Endothelial cell of umbilical vein (primary cell): ENCODE results near the gene DLG5. TPM values are rescaled to one million over a fixed set of nuclear protein-coding genes. Genes with fewer than 3 reads are reported as not detected.

Experiments used
- BruUV-seq: library from RNA; stranded (reverse); fragments of 400-500 nt; replicated peaks from 2 replicates; lab custom pipeline; 2021; lab: Mats Ljungman, UMichigan
- CTCF ChIA-PET: fragments of 300-600, 350-600 bp; sonication (Branson Sonifier 250); formaldehyde crosslinking; loops from one replicate; lab custom pipeline; 2021; ENCODE audit warnings: antibody characterized with exemption, inconsistent platforms; lab: Charles Lee
- POLR2A ChIA-PET: fragments of 300-600, 350-600 bp; sonication (Branson Sonifier 250); formaldehyde crosslinking; loops from one replicate; lab custom pipeline; 2021; ENCODE audit warnings: antibody characterized with exemption, inconsistent platforms; lab: Charles Lee
- DNase-seq: peaks from one replicate; pipeline ENCODE4 v3.0.0-alpha.2; 2011; ENCODE audit warnings: low read depth, low spot score
- FAIRE-seq: peaks from 2 replicates; lab custom pipeline; 2011; peaks lifted over from hg19 to GRCh38; lab: Jason Lieb, UNC
- H2AFZ ChIP-seq: 2 replicates; pipeline ENCODE4 v1.6.0; 2012; ENCODE audit warnings: low read depth, low read length, control low read depth, inconsistent platforms
- H3K27ac ChIP-seq: 2 replicates; pipeline ENCODE4 v1.5.1; 2011; ENCODE audit warnings: low read depth, mild to moderate bottlenecking, control low read depth, low read length, moderate library complexity; ENCODE audit not compliant: insufficient read depth
- H3K27me3 ChIP-seq, 2 experiments: 2 replicates each; pipeline versions ENCODE4 v1.6.0 to v1.6.1; 2011; ENCODE audit warnings: low read length in 2 of 2, mixed read lengths in 1 of 2; ENCODE audit not compliant: control insufficient read depth in 2 of 2, insufficient read depth in 2 of 2
- H3K36me3 ChIP-seq, 2 experiments: 2 replicates in 1 of 2; 3 replicates in 1 of 2; pipeline ENCODE4 v1.5.1; 2011; ENCODE audit warnings: low read length in 2 of 2, mild to moderate bottlenecking in 1 of 2, moderate library complexity in 1 of 2; ENCODE audit not compliant: control insufficient read depth in 2 of 2, insufficient read depth in 2 of 2; ENCODE audit errors: extremely low read depth in 1 of 2
- H3K4me1 ChIP-seq: 3 replicates; pipeline ENCODE4 v1.5.1; 2011; ENCODE audit warnings: mild to moderate bottlenecking, low read length; ENCODE audit not compliant: control insufficient read depth, insufficient read depth; ENCODE audit errors: extremely low read depth
- H3K4me2 ChIP-seq: 2 replicates; pipeline ENCODE4 v1.6.1; 2011; ENCODE audit warnings: low read length, control low read depth, mixed read lengths; ENCODE audit not compliant: insufficient read depth
- H3K4me3 ChIP-seq, 3 experiments: fragments of 200-600 bp in 1 of 3; sonication (generic), shearing (Covaris generic) in 1 of 3; replicated peaks in 1 of 3; 2 replicates each; pipeline ENCODE4 v1.5.1; 2011 to 2016; ENCODE audit warnings: control low read depth in 3 of 3, low read length in 3 of 3, mild to moderate bottlenecking in 2 of 3, inconsistent platforms in 1 of 3, low read depth in 1 of 3, moderate library complexity in 1 of 3; ENCODE audit not compliant: insufficient read depth in 1 of 3
- H3K79me2 ChIP-seq: 2 replicates; pipeline ENCODE4 v1.6.0; 2012; ENCODE audit warnings: low read length, inconsistent platforms; ENCODE audit not compliant: control insufficient read depth, insufficient read depth
- H3K9ac ChIP-seq: replicated peaks from 2 replicates; pipeline ENCODE3; 2011; ENCODE audit warnings: low read length, control low read depth; ENCODE audit not compliant: insufficient read depth; ENCODE audit errors: extremely low read depth
- H3K9me1 ChIP-seq: replicated peaks from 3 replicates; pipeline ENCODE4 v1.6.0; 2011; ENCODE audit warnings: mild to moderate bottlenecking, low read length; ENCODE audit not compliant: control insufficient read depth, insufficient read depth; ENCODE audit errors: extremely low read depth
- H3K9me3 ChIP-seq: replicated peaks from 2 replicates; pipeline ENCODE4 v1.5.1; 2012; ENCODE audit warnings: low read length, inconsistent platforms; ENCODE audit not compliant: control insufficient read depth, insufficient read depth
- H4K20me1 ChIP-seq: replicated peaks from 2 replicates; pipeline ENCODE3; 2011; ENCODE audit warnings: mild to moderate bottlenecking, low read length; ENCODE audit not compliant: control insufficient read depth, insufficient read depth; ENCODE audit errors: extremely low read depth
- EZH2 ChIP-seq: IDR thresholded peaks from 2 replicates; pipeline ENCODE4 v1.6.1; 2012; ENCODE audit warnings: borderline replicate concordance, low read depth, mild to moderate bottlenecking, moderate library complexity, low read length, inconsistent platforms; ENCODE audit not compliant: severe bottlenecking
- FOS ChIP-seq: IDR thresholded peaks from 2 replicates; pipeline ENCODE4 v1.6.1; 2011; ENCODE audit warnings: mild to moderate bottlenecking, low read length, moderate library complexity, borderline replicate concordance; ENCODE audit not compliant: insufficient read depth
- GATA2 ChIP-seq: IDR thresholded peaks from 2 replicates; pipeline ENCODE4 v1.7.0; 2011; ENCODE audit warnings: low read depth, mild to moderate bottlenecking, moderate library complexity, mixed read lengths, low read length; ENCODE audit not compliant: insufficient read length, insufficient read depth
- JUN ChIP-seq: IDR thresholded peaks from 2 replicates; pipeline ENCODE4 v1.6.1; 2011; ENCODE audit warnings: borderline replicate concordance, low read depth; ENCODE audit not compliant: insufficient read length, insufficient read depth
- MYC ChIP-seq: IDR thresholded peaks from one replicate; pipeline ENCODE4 v1.6.1; 2011; ENCODE audit warnings: mild to moderate bottlenecking, low read depth, low read length
- POLR2A ChIP-seq: IDR thresholded peaks from 2 replicates; pipeline ENCODE4 v1.6.1; 2012; ENCODE audit warnings: low read depth, mild to moderate bottlenecking, control low read depth, low read length
- POLR2AphosphoS5 ChIP-seq: IDR thresholded peaks from 2 replicates; pipeline ENCODE4 v1.6.1; 2012; ENCODE audit warnings: low read depth, mild to moderate bottlenecking, control low read depth, low read length, moderate library complexity; ENCODE audit not compliant: insufficient read depth
- dilution Hi-C: fragments of 300-500 bp; cut with MboI; formaldehyde crosslinking; loops from one replicate; pipeline ENCODE4 v1.15.0; 2019; ENCODE audit warnings: low sequenced_read_pairs; ENCODE audit not compliant: extremely low pct_ligation_motif_present
- intact Hi-C: fragments of 100-400 bp; cut with micrococcal nuclease; formaldehyde crosslinking; loops from one replicate; pipeline ENCODE4 v1.10.0; 2022
- polyA plus RNA-seq, 4 experiments: library from polyadenylated mRNA; depleted of rRNA in 3 of 4; stranded (reverse) in 3 of 4; unstranded in 1 of 4; fragments of >200 nt; gene quantifications; 2 replicates each; pipeline versions ENCODE4 v1.2.1 to v1.2.3, GENCODE V29; 2011 to 2012; ENCODE audit warnings: missing spikeins in 1 of 4
- total RNA-seq: library from RNA; stranded (reverse); gene quantifications from 2 replicates; pipeline ENCODE4 v1.2.3, GENCODE V29; 2021
- TF ChIP-seq, protein P1 (sequence below), 2 donors: IDR thresholded peaks; 1 replicate in 1 of 2; 2 replicates in 1 of 2; pipeline ENCODE4 v1.5.1; 2011; ENCODE audit warnings: low read length in 2 of 2, mild to moderate bottlenecking in 2 of 2, moderate library complexity in 2 of 2, control low read depth in 1 of 2, inconsistent platforms in 1 of 2, low read depth in 1 of 2; ENCODE audit not compliant: insufficient read depth in 1 of 2; ENCODE audit errors: extremely low read depth in 1 of 2
- TF ChIP-seq, protein P2 (sequence below): IDR thresholded peaks from 2 replicates; pipeline ENCODE4 v1.6.1; 2011; ENCODE audit not compliant: insufficient read depth, insufficient read length

DLG5 gene
- total and polyA plus RNA-seq, 2 donors (not counting 3 experiments of a cell fraction or from before 2014, with no cell fraction given) = 12.3 to 24.9 TPM

DNA sequence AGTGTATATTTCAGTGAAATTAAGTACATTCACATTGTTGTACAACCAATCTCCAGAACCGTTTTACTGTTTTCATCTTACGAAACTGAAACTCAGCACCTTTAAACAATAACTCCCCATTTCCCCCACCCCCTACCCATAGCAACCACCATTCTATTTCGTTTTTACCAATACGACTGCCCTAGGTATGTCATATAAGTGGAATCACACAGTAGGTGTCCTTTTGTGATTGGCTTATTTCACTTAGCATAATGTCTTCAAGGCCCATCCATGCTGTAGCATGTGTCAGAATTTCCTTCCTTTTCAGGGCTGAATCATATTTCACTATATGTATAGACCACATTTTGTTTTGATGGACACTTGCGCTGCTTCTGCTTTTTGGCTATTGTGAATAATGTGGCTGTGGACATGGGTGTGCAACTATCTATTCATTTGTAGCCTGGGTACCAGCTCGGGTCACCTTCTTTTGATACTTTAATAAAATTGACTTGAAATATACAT lies 34.3 kb upstream of the DLG5 start:
- DNase-seq (no peak), FAIRE-seq (no peak)
- ChIA-PET CTCF (no interaction called here), POLR2A (no interaction called here)
- dilution Hi-C loops = no loop called here
- TF ChIP-seq, protein P1, sequence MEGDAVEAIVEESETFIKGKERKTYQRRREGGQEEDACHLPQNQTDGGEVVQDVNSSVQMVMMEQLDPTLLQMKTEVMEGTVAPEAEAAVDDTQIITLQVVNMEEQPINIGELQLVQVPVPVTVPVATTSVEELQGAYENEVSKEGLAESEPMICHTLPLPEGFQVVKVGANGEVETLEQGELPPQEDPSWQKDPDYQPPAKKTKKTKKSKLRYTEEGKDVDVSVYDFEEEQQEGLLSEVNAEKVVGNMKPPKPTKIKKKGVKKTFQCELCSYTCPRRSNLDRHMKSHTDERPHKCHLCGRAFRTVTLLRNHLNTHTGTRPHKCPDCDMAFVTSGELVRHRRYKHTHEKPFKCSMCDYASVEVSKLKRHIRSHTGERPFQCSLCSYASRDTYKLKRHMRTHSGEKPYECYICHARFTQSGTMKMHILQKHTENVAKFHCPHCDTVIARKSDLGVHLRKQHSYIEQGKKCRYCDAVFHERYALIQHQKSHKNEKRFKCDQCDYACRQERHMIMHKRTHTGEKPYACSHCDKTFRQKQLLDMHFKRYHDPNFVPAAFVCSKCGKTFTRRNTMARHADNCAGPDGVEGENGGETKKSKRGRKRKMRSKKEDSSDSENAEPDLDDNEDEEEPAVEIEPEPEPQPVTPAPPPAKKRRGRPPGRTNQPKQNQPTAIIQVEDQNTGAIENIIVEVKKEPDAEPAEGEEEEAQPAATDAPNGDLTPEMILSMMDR (IDR thresholded peaks at IDR 0.05; ENCODE audit: extremely low read depth in 1 of 2, insufficient read depth in 1 of 2, low read depth in 1 of 2, low read length in 2 of 2) = no peak
- TF ChIP-seq EZH2 (no peak), POLR2AphosphoS5 (no peak), POLR2A (no peak), MYC (no peak), GATA2 (no peak), JUN (no peak), FOS (no peak)
- TF ChIP-seq, protein P2, sequence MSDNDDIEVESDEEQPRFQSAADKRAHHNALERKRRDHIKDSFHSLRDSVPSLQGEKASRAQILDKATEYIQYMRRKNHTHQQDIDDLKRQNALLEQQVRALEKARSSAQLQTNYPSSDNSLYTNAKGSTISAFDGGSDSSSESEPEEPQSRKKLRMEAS = no peak
- Histone ChIP-seq H3K4me2 (no peak overlapping the region), H3K27ac (no peak overlapping the region), H3K9ac (no peak overlapping the region), H4K20me1 (no peaks in the 10 kb centered on the region), H3K9me1 (no peaks in the 10 kb centered on the region), H3K27me3 (peaks cover 2% of the 10 kb centered on the region in 2 experiments), H3K4me3 (no peak overlapping the region), H3K4me1 (no peaks in the 10 kb centered on the region), H3K36me3 (no peaks in the 10 kb centered on the region), H3K9me3 (no peaks in the 10 kb centered on the region), H3K79me2 (no peaks in the 10 kb centered on the region), H2AFZ (no peak overlapping the region)
- no TSS peak for BruUV-seq
- intact Hi-C loops = no loop called here
